OCI-LY1 (cell line): Measurements from ENCODE around the gene PRR16.

ENCODE experiments used
- H2AFZ ChIP-seq: fragments of 200-600 bp; sonication (generic), shearing (Covaris generic); 2 replicates; pipeline ENCODE4 v1.6.0; 2014; ENCODE audit warnings: antibody characterized with exemption, mild to moderate bottlenecking, low read length
- H3F3A ChIP-seq: fragments of 200-600 bp; sonication (generic), shearing (Covaris generic); 2 replicates; pipeline ENCODE4 v1.6.0; 2014; ENCODE audit warnings: mild to moderate bottlenecking, antibody characterized with exemption, low read length, moderate library complexity; ENCODE audit not compliant: insufficient read depth
- H3K27ac ChIP-seq: fragments of 200-600 bp; sonication (generic); 2 replicates; pipeline ENCODE4 v1.5.1; 2014; ENCODE audit warnings: low read length, mixed run types, mild to moderate bottlenecking, low read depth; ENCODE audit not compliant: poor library complexity, severe bottlenecking
- H3K27me3 ChIP-seq: fragments of 200-600 bp; sonication (generic); 2 replicates; pipeline ENCODE4 v1.6.0; 2014; ENCODE audit warnings: antibody characterized with exemption, mild to moderate bottlenecking, low read length, moderate library complexity; ENCODE audit not compliant: insufficient read depth
- H3K36me3 ChIP-seq: fragments of 200-600 bp; sonication (generic); 2 replicates; pipeline ENCODE4 v1.6.1; 2014; ENCODE audit warnings: mild to moderate bottlenecking, antibody characterized with exemption, low read length, moderate library complexity, mixed read lengths; ENCODE audit not compliant: insufficient read depth
- H3K4me1 ChIP-seq: fragments of 200-600 bp; sonication (generic); 2 replicates; pipeline ENCODE4 v1.5.1; 2014; ENCODE audit warnings: mild to moderate bottlenecking, low read length, moderate library complexity; ENCODE audit not compliant: insufficient read depth, severe bottlenecking
- H3K4me2 ChIP-seq: fragments of 200-600 bp; sonication (generic), shearing (Covaris generic); 2 replicates; pipeline ENCODE4 v1.6.1; 2014; ENCODE audit warnings: low read length
- H3K4me3 ChIP-seq: fragments of 200-600 bp; sonication (generic); 2 replicates; pipeline ENCODE4 v1.5.1; 2014; ENCODE audit warnings: low read length, low read depth, mild to moderate bottlenecking, mixed read lengths; ENCODE audit not compliant: poor library complexity, severe bottlenecking
- H3K79me2 ChIP-seq: fragments of 200-600 bp; shearing (Covaris generic); 2 replicates; pipeline ENCODE4 v1.6.1; 2016; ENCODE audit warnings: mixed run types, low read length, mixed read lengths; ENCODE audit not compliant: insufficient read depth
- H3K9ac ChIP-seq: fragments of 200-600 bp; sonication (generic), shearing (Covaris generic); 2 replicates; pipeline ENCODE4 v1.6.1; 2014; ENCODE audit warnings: mild to moderate bottlenecking, low read length, mixed read lengths
- H3K9me2 ChIP-seq: fragments of 200-600 bp; sonication (generic), shearing (Covaris generic); 2 replicates; pipeline ENCODE4 v1.6.1; 2014; ENCODE audit warnings: low read depth, mild to moderate bottlenecking, low read length, mixed read lengths
- H3K9me3 ChIP-seq: fragments of 200-600 bp; shearing (Covaris generic); 2 replicates; pipeline ENCODE4 v1.6.1; 2014; ENCODE audit warnings: low read length, mixed read lengths
- H4K20me1 ChIP-seq: fragments of 200-600 bp; sonication (generic), shearing (Covaris generic); 2 replicates; pipeline ENCODE4 v1.6.0; 2016; ENCODE audit warnings: mild to moderate bottlenecking, low read length; ENCODE audit not compliant: insufficient read depth
- CTCF ChIP-seq: fragments of 200-600 bp; sonication (generic), shearing (Covaris generic); IDR thresholded peaks from 2 replicates; pipeline ENCODE4 v1.5.1; 2017; ENCODE audit warnings: mild to moderate bottlenecking, antibody characterized with exemption, low read length, moderate library complexity, mixed read lengths
- EZH2 ChIP-seq: fragments of 200-600 bp; sonication (generic), shearing (Covaris generic); IDR thresholded peaks from 2 replicates; pipeline ENCODE4 v1.8.0; 2017; ENCODE audit warnings: borderline replicate concordance, mixed run types, mild to moderate bottlenecking, antibody characterized with exemption, low read length, moderate library complexity, mixed read lengths

PRR16 gene

GRCh38 chr5:120657104-120657503 is 193.0 kb downstream of the PRR16 start:
- Histone ChIP-seq H3K27me3 (no peaks in the 10 kb centered on the region), H2AFZ (no peak overlapping the region), H3K36me3 (no peaks in the 10 kb centered on the region), H3K27ac (no peak overlapping the region), H3K79me2 (no peaks in the 10 kb centered on the region), H3F3A (no peaks in the 10 kb centered on the region), H3K4me2 (no peak overlapping the region), H3K9me2 (no peaks in the 10 kb centered on the region), H3K4me1 (no peaks in the 10 kb centered on the region), H4K20me1 (no peaks in the 10 kb centered on the region), H3K9ac (no peak overlapping the region), H3K4me3 (no peak overlapping the region), H3K9me3 (no peaks in the 10 kb centered on the region)
- TF ChIP-seq EZH2 (no peak), CTCF (no peak)

- no peaks in the 10 kb centered on the region for H4K20me1 ChIP-seq
- H3K9me3 ChIP-seq: no peaks in the 10 kb centered on the region
- H3K27ac ChIP-seq: no peak overlapping the region
- no peaks in the 10 kb centered on the region for H3K27me3 ChIP-seq
- TF ChIP-seq CTCF (no peak), EZH2 (no peak)
- no peak overlapping the region for H3K9ac ChIP-seq
- no peaks in the 10 kb centered on the region for H3K79me2 ChIP-seq
- H3F3A ChIP-seq: no peaks in the 10 kb centered on the region
- H3K36me3 ChIP-seq: no peaks in the 10 kb centered on the region
- no peak overlapping the region for H3K4me2 ChIP-seq
- no peak overlapping the region for H3K4me3 ChIP-seq
- H3K9me2 ChIP-seq: no peaks in the 10 kb centered on the region
- H3K4me1 ChIP-seq: no peaks in the 10 kb centered on the region
- no peak overlapping the region for H2AFZ ChIP-seq
These were observed 213.4 kb downstream of the PRR16 start for GRCh38 chr5:120677481-120677880.

- H3F3A ChIP-seq: no peaks in the 10 kb centered on the region
- H4K20me1 ChIP-seq: no peaks in the 10 kb centered on the region
- H3K27ac ChIP-seq: no peak overlapping the region
- H3K27me3 ChIP-seq: no peaks in the 10 kb centered on the region
- H2AFZ ChIP-seq: no peak overlapping the region
- H3K4me2 ChIP-seq: no peak overlapping the region
- no peaks in the 10 kb centered on the region for H3K79me2 ChIP-seq
- H3K4me1 ChIP-seq: no peaks in the 10 kb centered on the region
- TF ChIP-seq EZH2 (no peak), CTCF (no peak)
- no peaks in the 10 kb centered on the region for H3K9me3 ChIP-seq
- H3K9me2 ChIP-seq: no peaks in the 10 kb centered on the region
- H3K4me3 ChIP-seq: no peak overlapping the region
- H3K36me3 ChIP-seq: no peaks in the 10 kb centered on the region
- no peak overlapping the region for H3K9ac ChIP-seq
These were observed 214.2 kb downstream of the PRR16 start for GRCh38 chr5:120678279-120678678.
